Measurements from ENCODE around the gene ZC2HC1B.
"Not testable (repeated sequence)": the region's sequence is repeated elsewhere in the genome, so short reads cannot be mapped to it uniquely, and the experiment has no call there.

The ZC2HC1B gene

DNA sequence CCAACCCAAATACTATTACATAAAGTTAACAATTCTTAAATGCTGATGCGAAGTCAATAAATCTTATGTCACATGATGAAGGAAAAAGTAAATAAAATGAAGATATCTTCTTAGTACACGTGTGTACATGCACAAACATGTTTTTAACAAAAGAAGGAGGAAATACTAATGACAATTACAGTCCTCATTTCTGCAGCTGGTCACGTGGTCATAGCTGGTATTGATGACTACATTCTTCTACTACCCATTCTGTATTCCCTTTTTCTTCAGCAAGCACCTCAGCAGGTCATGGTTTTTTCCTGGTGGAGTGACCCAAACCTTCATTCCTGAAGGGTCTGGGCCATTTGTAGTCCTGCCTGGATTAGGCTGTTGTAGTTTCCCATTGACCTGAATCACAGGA, 4.5 kb downstream of the ZC2HC1B start:
- not testable (repeated sequence) for ATAC-seq, DNase-seq

DNA sequence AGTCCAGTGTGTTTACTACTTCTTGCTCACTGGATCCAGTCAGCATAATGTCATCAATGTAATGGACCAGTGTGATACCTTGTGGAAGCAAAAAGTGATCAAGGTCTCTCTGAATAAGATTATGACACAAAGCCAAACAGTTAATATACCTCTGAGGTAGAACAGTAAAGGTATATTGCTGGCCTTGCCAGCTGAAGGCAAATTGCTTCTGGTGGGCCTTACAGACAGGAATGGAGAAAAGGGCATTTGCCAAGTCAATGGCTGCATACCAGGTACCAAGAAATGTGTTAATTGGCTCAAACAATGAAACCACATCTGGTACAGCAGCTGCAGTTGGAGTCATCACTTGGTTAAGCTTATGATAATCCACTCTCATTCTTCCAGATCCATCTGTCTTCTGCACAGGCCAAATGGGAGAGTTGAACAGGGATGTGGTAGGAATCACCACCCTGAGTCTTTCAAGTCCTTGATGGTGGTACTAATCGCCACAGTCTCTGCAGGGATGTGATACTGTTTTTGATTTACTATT, 7.0 kb downstream of the ZC2HC1B start:
- not testable (repeated sequence) for DNase-seq, ATAC-seq

DNA sequence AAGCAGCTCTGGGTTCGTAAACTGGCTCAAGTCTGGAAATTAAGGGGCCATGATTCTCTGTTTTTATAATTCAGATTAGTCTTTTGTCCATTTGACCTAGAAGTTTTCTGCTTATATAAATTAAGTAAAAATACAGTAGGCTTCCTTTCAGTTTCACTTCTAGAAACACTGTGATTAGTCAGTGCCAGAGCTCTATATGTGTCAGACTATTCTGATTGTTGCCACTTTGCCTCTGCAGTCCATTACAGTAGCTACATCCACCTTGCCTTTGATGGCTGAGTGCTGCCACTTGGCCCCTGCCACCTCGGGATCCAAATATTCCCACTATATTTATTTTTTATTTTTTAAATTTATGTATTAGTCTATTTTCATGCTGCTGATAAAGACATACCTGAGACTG, 7.9 kb downstream of the ZC2HC1B start:
- ATAC-seq (peak; percentile 89), DNase-seq (no peak)

DNA sequence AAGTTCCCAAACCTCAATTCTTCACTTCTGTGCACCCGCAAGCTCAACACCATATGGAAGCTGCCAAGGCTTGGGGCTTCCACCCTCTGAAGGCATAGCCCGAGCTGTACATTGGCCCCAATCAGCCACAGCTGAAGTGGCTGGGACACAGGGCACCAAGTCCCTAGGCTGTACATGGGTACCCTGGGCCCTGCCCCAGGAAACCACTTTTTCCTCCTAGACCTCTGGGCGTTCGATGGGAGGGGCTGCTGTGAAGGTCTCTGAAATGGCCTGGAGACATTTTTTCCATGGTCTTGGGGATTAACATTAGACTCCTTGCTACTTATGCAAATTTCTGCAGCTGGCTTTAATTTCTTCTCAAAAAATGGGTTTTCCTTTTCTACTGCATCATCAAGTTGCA, 9.3 kb downstream of the ZC2HC1B start:
- ATAC-seq: not testable (repeated sequence)

DNA sequence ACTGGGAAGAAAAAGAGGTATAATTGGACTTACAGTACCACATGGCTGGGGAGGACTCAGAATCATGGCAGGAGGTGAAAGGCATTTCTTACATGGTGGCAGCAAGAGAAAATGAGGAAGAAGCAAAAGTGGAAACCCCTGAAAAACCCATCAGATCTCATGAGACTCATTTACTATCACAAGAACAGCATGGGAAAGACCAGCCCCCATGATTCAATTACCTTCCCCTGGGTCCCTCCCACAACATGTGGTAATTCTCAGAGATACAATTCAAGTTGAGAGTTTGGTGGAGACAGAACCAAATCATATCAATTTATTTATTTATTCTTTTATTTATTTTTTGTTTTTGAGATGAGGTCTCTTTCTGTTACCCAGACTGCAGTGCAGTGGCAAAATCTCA, 10.2 kb downstream of the ZC2HC1B start:
- not testable (repeated sequence) for DNase-seq, ATAC-seq

More for the DNA sequence above, 9.3 kb downstream of the ZC2HC1B start:
- not testable (repeated sequence) for DNase-seq

DNA sequence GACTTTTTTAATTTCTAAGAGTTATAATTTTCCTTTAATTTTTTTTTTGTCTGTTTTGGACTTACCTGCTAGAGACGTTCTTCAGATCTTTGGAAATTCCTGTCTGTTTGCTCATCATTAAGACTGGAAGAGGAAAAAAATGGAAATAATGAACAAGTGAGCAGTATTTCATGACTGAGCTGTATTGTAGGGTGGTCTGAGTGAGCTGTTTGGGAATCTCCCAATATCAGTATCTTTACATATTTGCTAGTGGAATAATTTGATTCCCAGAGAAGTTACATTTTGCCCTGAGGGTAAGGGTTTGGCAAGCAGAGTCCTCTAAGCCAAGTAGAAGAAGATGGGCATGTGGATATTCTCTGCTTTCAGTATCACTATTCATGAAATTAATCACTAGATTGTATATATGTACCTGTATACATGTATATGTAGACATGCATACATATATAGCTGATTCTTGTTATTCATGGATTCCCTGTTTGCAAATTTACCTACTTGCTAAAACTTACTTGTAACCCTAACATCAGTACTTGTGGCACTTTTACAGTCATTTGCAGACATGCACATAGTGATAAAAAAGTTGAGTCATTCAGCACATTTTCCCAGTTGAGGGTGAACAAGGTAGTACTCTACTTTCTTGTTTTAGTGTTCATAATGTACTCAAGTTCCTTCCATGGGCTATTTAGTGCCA, 13.5 kb downstream of the ZC2HC1B start:
- ATAC-seq (peak; percentile 36), DNase-seq (no peak)

DNA sequence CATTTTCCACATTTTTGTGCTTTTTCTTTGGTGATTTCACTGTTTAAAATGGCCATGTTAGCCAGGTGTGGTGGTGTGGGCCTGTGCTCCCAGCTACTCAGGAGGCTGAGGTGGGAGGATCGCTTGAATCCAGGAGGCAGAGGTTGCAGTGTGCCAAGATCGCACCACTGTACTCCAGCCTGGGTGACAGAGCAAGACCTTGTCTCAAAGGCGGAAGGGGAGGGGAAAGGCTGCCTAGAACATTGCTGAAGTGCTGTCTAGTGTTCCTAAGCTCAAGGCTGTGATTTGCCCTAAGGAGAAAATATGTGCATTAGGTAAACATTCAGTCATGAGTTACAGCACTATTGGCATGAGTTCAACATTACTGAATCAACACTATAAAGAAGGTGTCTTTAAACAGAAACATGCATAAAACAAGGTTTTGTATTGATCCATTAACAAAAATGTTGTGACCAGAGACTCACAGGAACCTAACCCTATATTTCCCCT, 14.0 kb downstream of the ZC2HC1B start:
- ATAC-seq (no peak), DNase-seq (no peak)

DNA sequence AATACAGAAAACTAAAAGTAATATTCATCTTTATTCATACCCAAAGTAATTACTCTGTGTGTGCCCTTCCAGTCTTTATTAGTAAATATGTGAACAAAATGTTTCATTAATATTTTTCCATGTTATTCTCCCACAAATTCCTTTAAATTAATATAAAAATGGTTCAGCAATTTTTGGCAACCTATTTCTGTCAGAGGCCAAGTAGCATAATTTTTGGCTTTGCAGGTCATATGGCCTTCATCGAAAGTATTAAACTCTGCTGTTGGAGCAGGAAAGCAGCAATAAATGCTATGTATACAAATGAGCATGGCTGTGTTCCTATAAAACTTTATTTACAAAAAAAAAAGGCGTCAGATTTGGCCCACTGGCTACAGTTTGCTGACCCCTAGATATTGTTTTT, 16.1 kb downstream of the ZC2HC1B start:
- ATAC-seq: no peak
- no peak for DNase-seq

DNA sequence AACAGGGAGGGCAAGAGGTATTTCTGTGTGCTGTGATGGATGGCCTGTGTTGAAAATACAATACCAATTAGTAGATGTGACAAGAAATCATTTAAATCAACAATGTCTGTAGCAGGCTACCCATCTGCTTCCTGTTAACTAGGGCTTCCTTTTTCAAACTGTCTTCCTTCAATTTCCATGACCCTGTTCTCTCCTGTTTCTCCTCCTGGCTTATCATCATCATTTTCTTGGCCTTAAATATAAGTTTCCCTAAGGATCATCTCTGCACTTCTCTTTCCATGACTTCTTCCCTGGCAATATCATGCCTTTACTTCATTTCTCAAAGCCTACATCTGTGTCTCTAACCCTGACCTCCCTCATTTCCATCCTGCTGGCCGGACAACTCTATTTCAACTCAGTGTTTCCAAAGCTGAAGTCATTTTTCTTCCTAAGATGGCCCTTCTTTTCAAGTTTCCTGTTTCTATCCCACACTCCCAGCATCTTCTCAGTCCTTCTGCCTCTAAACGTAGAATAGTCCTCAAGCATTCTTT, 18.2 kb downstream of the ZC2HC1B start:
- ATAC-seq: no peak
- DNase-seq: no peak

DNA sequence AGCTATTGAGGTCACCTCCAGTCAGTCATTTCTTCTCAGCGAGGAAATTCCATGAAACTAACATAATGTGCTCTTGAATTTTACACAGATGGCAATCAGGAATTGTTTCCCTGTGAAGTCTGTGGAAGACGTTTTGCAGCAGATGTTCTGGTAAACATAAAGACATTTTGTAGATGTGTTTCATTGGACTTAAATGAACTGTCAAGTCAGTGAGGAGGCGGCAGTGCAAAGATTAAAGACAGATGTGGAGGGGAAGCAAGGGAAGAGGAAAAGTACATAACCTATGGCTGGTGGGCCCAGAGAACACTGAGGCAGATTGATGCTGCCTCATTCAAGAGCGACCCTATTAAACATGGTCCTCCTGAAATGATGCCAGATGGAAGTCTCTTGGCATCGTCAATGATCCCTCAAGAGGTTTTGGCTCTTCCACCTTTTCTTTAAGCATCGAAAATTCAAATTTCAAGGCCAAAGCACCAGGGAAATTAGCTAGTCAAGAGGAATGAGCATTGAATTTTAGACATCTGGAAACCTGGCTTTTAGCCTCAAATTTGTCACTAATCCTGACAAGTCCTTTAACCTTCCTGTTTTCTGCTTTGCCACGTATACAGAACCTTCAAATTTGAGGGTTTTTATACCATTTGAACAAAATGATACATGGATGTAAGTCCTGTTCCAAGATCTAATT, 20.1 kb downstream of the ZC2HC1B start:
- DNase-seq: no peak
- no peak for ATAC-seq

DNA sequence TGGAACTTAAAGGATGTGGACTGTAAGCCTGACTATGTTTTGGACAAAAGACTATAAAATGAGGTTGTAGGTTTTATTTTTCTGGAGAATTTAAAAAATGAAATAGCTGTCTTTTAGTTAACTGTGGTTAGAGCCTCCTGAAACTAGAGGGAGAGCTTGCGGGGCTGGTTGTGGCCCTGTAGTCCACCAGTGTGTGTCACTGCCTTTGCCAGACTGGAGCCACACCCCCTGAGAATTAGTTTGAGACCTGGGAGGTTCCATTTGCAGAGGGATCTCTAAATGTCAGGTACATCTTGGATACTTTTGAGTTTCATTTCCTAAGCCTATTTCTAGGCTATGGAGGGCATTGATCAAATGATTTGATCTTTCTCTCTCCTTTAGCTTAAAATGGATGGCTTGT, 20.8 kb downstream of the ZC2HC1B start:
- peak; percentile 14 for ATAC-seq
- no peak for DNase-seq

DNA sequence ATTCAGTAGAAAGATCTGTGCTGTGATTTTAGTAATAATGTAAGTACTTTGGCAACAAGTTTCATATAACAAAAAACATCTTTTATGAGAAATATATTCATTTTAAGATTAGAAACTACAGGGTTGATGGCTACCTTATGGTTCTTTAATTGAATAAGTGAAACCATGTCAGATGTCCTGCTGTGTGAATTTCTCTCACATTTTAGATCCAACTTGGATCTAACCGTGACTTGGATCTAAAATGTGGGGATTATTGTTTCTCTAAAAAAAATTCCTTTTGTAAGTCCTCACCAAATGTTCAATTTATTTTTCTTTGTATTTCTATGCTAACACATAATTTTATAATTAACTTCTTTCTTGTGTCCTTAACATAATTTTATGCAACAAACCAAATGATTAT, 30.4 kb downstream of the ZC2HC1B start:
- no peak for ATAC-seq
- DNase-seq: no peak

DNA sequence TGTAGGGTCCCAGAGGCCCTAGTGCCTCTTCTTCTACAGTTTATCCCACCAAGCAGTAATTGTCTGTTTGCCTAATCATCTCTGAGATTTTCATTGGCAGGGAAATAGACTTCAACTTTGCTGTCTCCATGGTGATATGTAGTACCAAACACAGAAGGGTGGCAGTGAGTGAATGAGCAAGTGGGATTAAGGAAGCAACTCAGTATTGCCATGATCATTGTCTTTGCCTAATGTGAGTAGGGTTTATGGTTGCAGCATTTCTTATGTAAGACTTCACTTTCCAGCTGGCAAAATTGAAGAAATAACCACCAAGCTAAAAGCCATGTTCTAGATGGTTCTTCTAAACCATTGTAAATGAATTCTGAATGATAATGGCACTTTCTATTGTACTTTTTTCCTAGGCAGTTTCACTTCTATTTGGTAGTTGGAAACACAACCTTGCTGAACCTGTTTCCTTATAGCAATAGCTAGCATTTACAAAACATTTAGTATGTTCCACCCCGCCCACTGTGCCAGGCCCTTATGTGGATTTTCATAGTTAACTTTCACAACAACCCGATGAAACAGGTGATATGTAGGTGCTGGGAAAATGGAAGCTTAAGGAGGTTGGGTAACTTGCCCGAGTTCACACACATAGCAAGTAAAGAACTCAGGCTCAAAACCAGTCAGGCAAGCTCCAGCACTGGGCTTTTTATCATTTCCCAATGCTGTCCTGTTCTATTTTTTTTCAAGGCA, 32.0 kb downstream of the ZC2HC1B start:
- ATAC-seq (no peak), DNase-seq (no peak)

DNA sequence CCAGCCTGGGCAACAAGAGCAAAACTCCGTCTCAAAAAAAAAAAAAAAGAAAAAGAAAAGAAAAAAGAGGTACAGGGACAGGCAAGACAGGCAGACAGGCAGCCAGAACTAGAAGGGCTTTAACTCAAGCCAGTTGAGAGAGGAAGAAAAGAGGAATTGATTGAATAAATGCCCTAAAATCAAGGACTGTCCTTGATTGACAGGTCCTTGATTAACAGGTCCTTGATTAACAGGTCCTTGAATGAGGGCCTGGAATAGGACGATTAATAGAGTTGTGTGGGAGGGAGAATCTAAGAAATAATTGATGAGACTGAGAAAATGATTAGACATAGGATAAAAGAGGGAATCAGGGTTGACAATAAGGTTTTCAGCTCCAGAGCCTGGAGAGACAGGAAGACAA, 36.1 kb downstream of the ZC2HC1B start:
- no peak for DNase-seq
- ATAC-seq: no peak

DNA sequence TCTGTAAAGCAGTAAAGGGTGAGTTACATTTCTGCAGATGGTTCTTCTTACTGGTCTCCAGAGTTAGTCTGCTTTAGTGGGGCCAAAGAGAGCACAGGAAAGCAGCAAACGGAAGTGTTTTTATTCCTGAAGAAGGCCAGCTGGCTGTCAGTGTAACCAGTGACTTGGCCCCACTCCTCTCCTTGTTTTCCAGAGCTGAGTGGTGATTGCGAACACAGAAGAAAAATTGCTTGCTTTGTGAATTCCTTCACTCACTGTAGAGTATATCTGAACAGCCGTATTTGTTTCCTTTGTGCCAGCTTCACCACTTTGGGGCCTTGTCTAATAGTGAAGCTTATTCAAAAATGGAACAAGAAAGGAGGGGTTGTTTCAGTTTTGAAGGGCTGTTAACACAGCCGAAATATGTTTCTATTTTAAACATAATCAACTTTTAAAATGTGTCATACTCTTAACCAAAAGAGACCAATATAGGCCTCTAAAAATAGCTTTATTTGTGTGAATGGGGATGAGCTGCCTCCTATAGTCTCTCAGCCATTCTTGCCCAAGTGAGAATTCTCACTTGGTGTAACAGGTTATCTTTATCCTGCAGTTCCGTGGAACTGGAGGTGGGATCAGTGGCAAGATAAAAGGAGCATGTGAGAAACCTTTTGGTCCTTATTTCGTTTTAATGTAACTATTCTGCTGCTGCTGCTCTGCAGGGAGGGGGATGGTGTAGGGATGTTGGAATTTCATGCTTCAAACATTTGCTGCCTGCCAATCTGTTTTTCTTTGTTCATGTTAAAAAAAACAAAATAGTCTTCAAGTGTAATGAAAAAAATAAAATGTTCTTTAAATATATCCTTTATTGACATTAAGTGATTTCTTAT, 37.8 kb downstream of the ZC2HC1B start:
- DNase-seq (no peak), ATAC-seq (peak; percentile 71)

DNA sequence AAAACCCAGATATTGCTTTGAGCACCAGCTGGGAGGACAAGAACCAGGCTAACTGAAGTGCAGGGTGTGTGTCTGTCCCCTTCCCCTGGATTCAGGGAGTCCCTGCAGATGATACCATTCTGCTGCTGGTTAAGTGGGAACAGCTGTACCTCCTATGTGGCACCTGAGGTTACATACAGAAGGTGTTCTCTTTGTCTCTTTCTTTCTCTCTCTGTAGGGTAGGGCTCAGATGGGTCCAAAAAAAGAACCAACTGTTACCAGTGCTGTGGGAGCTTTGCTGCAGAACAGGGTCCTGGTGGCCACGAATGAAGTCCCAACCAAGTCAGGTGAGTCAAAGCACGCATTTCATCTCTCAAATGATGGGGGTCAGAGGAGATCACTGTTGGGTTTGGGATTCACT, 38.6 kb downstream of the ZC2HC1B start:
- ATAC-seq: no peak
- no peak for DNase-seq

DNA sequence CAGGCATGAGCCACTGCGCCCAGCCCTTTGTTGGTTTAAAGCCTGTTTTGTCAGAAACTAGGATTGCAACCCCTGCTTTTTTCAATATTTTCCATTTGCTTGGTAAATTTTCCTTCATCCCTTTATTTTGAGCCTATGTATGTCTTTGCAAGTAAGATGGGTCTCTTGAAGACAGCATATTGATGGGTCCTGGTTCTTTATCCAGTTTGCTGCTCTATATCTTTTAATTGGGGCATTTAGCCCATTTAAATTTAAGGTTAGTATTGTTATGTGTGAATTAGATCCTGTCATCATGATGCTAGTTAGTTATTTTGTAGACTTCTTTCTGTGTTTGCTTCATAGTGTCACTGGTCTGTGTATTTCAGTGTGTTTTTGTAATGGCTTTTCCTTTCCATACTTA, 46.8 kb downstream of the ZC2HC1B start:
- no peak for ATAC-seq
- no peak for DNase-seq

DNA sequence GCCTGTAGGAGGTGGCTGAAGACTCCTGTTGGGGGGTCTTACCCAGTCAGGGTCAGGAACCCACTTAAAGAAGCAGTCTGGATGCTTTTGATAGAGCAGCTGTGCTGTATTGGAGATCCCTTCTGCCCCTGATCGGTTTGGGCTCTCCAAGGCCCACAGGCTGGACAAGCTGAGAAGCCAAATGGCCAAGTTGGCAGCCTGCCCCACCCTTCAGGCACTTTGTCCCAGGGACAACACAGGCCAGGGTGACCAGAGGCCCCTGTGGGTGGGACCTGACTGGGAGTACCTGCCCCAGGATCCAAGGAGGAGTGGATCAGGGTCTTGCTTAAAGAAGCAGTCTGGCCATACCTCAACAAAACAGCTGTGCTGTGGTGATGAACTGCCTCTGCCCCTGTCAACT, 48.4 kb downstream of the ZC2HC1B start:
- no peak for ATAC-seq
- DNase-seq: no peak

DNA sequence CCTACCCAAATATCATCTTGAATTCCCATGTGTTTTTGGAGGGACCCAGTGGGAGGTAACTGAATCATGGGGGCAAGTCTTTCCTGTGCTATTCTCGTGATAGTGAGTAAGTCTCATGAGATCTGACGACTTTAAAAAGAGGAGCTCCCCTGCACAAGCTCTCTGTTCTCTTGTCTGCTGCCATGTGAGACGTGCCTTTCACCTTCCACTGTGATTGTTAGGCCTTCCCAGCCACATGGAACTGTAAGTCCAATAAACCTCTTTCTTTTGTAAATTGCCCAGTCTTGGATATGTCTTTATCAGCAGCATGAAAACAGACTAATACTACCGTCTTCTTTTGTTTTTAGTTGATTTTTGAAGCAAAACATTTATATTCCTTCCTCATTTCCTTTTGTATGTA, 52.8 kb downstream of the ZC2HC1B start:
- not testable (repeated sequence) for ATAC-seq, DNase-seq

DNA sequence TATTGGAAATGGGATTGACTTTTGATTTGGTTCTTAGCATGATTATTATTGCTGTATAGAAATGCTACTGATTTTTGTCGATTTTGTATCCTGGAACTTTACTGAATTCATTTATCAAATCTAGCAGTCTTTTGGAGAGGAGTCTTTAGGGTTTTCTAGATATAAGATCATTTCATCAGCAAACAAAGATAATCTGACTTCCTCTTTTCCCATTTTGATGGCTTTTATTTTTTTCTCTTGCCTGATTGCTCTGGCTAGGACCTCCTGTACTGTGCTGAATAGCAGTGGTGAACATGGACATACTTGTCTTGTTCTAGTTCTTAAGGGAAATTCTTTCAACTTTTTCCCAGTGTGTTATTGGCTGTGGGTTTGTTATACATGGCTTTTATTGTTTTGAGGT, 64.6 kb downstream of the ZC2HC1B start:
- DNase-seq (no peak), ATAC-seq (no peak)

DNA sequence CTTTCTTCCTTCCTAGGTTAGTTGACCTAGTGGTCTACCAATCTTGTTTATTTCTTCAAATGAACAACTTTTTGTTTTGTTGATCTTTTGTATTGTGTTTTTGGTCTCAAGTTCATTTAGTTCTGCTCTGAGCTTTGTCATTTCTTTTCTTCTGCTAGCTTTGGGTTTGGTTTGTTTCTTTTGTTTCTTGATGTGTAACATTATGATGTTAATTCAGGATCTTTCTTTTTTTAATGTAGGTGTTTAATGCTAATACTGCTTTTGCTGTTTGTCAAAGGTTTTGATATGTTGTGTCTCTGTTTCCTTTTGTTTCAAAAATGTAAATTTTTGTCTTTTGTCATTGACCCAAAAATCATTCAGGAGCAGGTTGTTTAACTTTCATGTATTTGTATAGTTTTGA, 65.7 kb downstream of the ZC2HC1B start:
- no peak for DNase-seq
- no peak for ATAC-seq

DNA sequence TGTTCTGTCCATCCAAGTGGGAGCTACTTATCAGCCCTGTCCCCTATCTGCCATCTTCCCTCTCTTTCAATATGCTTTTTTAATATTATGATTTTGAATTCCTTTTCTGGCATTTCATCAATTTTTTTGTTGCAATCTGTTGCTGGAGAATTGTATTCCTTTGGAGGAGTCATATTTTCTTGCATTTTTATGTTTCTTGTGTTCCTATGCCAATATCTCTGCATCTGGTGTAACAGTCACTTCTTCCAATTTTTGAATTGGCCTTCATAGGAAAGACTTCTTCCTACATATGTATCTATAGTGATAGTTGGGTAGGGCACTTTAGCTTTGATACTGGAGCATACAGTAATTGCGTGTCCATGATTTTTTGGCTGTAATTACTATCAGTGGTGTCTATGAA, 70.1 kb downstream of the ZC2HC1B start:
- ATAC-seq (no peak), DNase-seq (no peak)

All from stimulated activated naive CD8-positive, alpha-beta T cell treated with anti-CD3 and anti-CD28 coated beads, Interleukin-15, Interleukin-2, amounts not matched to agents 100 U/mL and 50 U/mL, for 24 hours (primary cell).